Measurements from ENCODE around the gene COLQ.
"Not testable (repeated sequence)": the region's sequence is repeated elsewhere in the genome, so short reads cannot be mapped to it uniquely, and the experiment has no call there.

The COLQ gene

GRCh38 chr3:15521573-15521965, at the start of gene COLQ:
Gene COLQ (minus strand): TSS chr3:15521706. CDS start chr3:15521625, 81 bp downstream.
- no peak for DNase-seq

- no peak for DNase-seq
Measured at GRCh38 chr3:15563190-15563589, 41.7 kb upstream of the COLQ start.

GRCh38 chr3:15562560-15562959, 41.1 kb upstream of the COLQ start:
- no peak for DNase-seq

- no peak for DNase-seq
Measured at GRCh38 chr3:15558581-15558980, 37.1 kb upstream of the COLQ start.

- peak; percentile 30 to 74 for DNase-seq
Measured at GRCh38 chr3:15557511-15557946, 36.0 kb upstream of the COLQ start.

- no peak for DNase-seq
Measured at GRCh38 chr3:15556512-15556911, 35.0 kb upstream of the COLQ start.

- no peak for DNase-seq
Measured at GRCh38 chr3:15553749-15554148, 32.2 kb upstream of the COLQ start.

- no peak for DNase-seq
Measured at GRCh38 chr3:15551902-15552301, 30.4 kb upstream of the COLQ start.

- no peak for DNase-seq
Measured at GRCh38 chr3:15549846-15550245, 28.3 kb upstream of the COLQ start.

GRCh38 chr3:15542614-15543013, 21.1 kb upstream of the COLQ start:
- DNase-seq, result no peak

- DNase-seq, result no peak
Measured at GRCh38 chr3:15541371-15541770, 19.9 kb upstream of the COLQ start.

- DNase-seq, result no peak
Measured at GRCh38 chr3:15539066-15539465, 17.6 kb upstream of the COLQ start.

- no peak for DNase-seq
Measured at GRCh38 chr3:15538345-15538744, 16.8 kb upstream of the COLQ start.

- no peak for DNase-seq
Measured at GRCh38 chr3:15536856-15537255, 15.3 kb upstream of the COLQ start.

GRCh38 chr3:15535732-15536131, 14.2 kb upstream of the COLQ start:
- no peak for DNase-seq

- not testable (repeated sequence) for DNase-seq
Measured at GRCh38 chr3:15532614-15533013, 11.1 kb upstream of the COLQ start.

- DNase-seq, result no peak
Measured at GRCh38 chr3:15531346-15531745, 9.8 kb upstream of the COLQ start.

- no peak for DNase-seq
Measured at GRCh38 chr3:15528854-15529537, 7.5 kb upstream of the COLQ start.

GRCh38 chr3:15527031-15527459, 5.5 kb upstream of the COLQ start:
- DNase-seq, result no peak

GRCh38 chr3:15525790-15526189, 4.3 kb upstream of the COLQ start:
- no peak for DNase-seq

- no peak for DNase-seq
Measured at GRCh38 chr3:15523660-15524417, 2.3 kb upstream of the COLQ start.

GRCh38 chr3:15522016-15522415, 510 bp upstream of the COLQ start:
- DNase-seq, result no peak

- DNase-seq, result no peak
Measured at GRCh38 chr3:15520804-15521572, 518 bp downstream of the COLQ start.

GRCh38 chr3:15520185-15520584, 1.3 kb downstream of the COLQ start:
- DNase-seq, result no peak
